HFF-Myc (cell line): Measurements from ENCODE around the gene SLC44A3.

Source experiments
- DNase-seq: peaks from one replicate; pipeline ENCODE4 v3.0.0-alpha.2; 2011; ENCODE audit warnings: low read depth; ENCODE audit errors: extremely low read depth
- H3K4me3 ChIP-seq: replicated peaks from 2 replicates; pipeline ENCODE4 v1.5.1; 2011; ENCODE audit warnings: low read depth, mild to moderate bottlenecking, control low read depth, low read length
- CTCF ChIP-seq: IDR thresholded peaks from 2 replicates; pipeline ENCODE4 v1.5.1; 2012; ENCODE audit warnings: mild to moderate bottlenecking, low read depth, low read length, control low read depth; ENCODE audit errors: missing control alignments

SLC44A3 gene

GRCh38 chr1:94892604-94893254 lies 72.6 kb downstream of the SLC44A3 start:
- TF ChIP-seq CTCF, result no peak
- no peak overlapping the region for H3K4me3 ChIP-seq
- no peak for DNase-seq

GRCh38 chr1:94894630-94895029 lies 74.5 kb downstream of the SLC44A3 start:
- TF ChIP-seq CTCF, result no peak
- DNase-seq, result no peak
- H3K4me3 ChIP-seq, result no peak overlapping the region

GRCh38 chr1:94895518-94895917 lies 75.4 kb downstream of the SLC44A3 start:
- TF ChIP-seq CTCF, result no peak
- DNase-seq, result no peak
- no peak overlapping the region for H3K4me3 ChIP-seq

GRCh38 chr1:94898491-94899385 lies 78.6 kb downstream of the SLC44A3 start:
- DNase-seq, result no peak
- no peak overlapping the region for H3K4me3 ChIP-seq
- no peak for TF ChIP-seq CTCF

DNA sequence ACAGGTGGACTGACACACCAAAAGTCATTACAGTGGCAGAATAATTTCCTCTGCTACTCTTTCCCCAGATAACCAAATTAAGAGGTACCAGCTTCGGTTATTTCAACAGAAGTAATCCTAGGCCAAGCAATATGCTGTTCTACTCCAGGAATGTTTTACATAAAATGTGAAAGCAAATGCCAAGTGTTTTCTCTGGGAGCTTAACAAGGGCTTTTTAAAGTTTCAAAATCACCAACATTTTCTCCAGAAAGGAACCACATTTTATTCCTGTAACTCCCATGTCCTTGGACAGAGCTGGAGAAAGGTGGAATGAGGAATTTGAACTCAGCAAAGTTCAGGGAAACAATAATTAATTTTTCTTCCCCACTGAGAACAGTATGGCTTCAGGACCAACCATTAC lies 79.6 kb downstream of the SLC44A3 start:
- DNase-seq, result no peak
- no peak overlapping the region for H3K4me3 ChIP-seq
- TF ChIP-seq CTCF, result no peak

GRCh38 chr1:94901841-94902240 lies 81.7 kb downstream of the SLC44A3 start:
- no peak overlapping the region for H3K4me3 ChIP-seq
- DNase-seq, result no peak
- no peak for TF ChIP-seq CTCF
